GM12891 (cell line): ENCODE results near the gene LYPD5.

Experiments used
- PAX5 ChIP-seq: IDR thresholded peaks from 2 replicates; pipeline ENCODE4 v1.6.1; 2011; ENCODE audit warnings: low read length, moderate library complexity, mild to moderate bottlenecking; ENCODE audit not compliant: insufficient read depth, severe bottlenecking
- POLR2A ChIP-seq: IDR thresholded peaks from 2 replicates; pipeline ENCODE4 v1.6.1; 2011; ENCODE audit warnings: low read depth, low read length, control low read depth
- POLR2AphosphoS5 ChIP-seq: IDR thresholded peaks from 2 replicates; pipeline ENCODE4 v1.6.1; 2011; ENCODE audit warnings: low read depth, low read length, control low read depth
- POU2F2 ChIP-seq: IDR thresholded peaks from 2 replicates; pipeline ENCODE4 v1.6.1; 2011; ENCODE audit warnings: low read depth, mild to moderate bottlenecking, control low read depth, low read length, moderate library complexity
- SPI1 ChIP-seq: IDR thresholded peaks from 2 replicates; pipeline ENCODE4 v1.6.1; 2011; ENCODE audit warnings: low read depth, low read length, control low read depth
- TAF1 ChIP-seq: IDR thresholded peaks from 2 replicates; pipeline ENCODE4 v1.6.1; 2011; ENCODE audit warnings: low read depth, low read length, control low read depth

DNA sequence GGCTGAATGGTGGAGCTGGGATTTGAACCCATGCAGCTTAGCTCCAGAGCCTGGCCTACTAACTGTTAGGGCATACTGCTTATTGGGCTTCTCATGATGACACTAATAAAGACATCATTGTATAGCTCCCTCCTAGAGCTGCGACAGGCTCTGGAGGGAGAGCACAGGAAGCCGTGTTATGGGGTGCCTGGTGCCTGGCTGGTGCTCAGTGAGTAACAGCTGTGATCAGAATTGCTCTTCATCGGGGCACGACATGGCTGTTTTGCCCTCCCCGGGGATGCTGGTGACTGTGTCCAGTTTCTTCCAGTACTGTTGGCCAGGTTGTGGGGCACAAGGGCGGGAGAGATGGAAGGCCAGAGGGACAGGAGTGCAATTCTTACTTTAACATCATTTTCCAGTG is 5.1 kb downstream of the LYPD5 start:
- TF ChIP-seq POLR2A, result no peak
- TF ChIP-seq POLR2AphosphoS5, result no peak
- no peak for TF ChIP-seq POU2F2
- TF ChIP-seq TAF1, result no peak
- TF ChIP-seq SPI1, result no peak
- TF ChIP-seq PAX5, result no peak
